DOHH2 (cell line): Measurements from ENCODE around the gene CTSF.

Experiments
- EZH2phosphoT487 ChIP-seq: fragments of 200-600 bp; sonication (generic); IDR thresholded peaks from 2 replicates; pipeline ENCODE4 v1.6.1; 2017; ENCODE audit warnings: borderline replicate concordance, mild to moderate bottlenecking, antibody characterized with exemption, low read length, moderate library complexity, mixed read lengths
- TF ChIP-seq, protein P1 (sequence below): fragments of 200-600 bp; sonication (generic); IDR thresholded peaks from one replicate; pipeline ENCODE4 v1.5.1; 2014; ENCODE audit warnings: antibody characterized with exemption, mild to moderate bottlenecking, low read depth, low read length; ENCODE audit not compliant: poor library complexity, severe bottlenecking

DNA sequence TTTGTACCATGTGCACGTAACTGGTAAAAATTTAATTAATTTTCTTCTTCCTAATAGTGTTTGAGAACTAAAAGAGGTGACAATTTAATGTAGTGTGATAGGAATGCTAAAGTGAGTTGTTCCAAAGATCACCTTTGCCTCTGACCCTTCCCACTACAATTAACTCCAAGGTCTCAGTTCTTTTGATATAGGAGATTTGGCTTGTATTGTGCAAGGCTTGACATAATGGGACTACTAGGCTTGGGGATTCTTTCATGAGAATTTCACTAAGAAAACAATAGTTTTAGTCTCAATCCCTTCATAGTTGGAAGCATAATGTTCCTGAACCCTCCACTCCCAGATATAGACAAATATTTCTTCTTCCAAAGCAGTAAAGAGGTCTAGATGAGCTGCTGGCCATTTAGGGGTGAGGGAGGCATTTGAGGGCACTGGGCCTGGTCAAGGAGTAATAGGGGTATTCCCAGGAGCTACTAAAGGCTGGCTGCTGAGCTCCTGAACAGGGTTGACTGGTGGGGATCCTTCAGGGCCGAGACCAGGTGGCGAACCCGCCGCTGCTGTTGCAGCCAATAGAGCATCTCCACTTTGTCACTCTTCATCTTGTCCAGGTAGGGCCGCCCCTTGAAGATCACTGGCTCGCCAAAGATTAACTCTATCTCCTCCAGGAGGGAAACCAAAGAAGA, 21.7 kb upstream of the CTSF start:
- TF ChIP-seq, protein P1, sequence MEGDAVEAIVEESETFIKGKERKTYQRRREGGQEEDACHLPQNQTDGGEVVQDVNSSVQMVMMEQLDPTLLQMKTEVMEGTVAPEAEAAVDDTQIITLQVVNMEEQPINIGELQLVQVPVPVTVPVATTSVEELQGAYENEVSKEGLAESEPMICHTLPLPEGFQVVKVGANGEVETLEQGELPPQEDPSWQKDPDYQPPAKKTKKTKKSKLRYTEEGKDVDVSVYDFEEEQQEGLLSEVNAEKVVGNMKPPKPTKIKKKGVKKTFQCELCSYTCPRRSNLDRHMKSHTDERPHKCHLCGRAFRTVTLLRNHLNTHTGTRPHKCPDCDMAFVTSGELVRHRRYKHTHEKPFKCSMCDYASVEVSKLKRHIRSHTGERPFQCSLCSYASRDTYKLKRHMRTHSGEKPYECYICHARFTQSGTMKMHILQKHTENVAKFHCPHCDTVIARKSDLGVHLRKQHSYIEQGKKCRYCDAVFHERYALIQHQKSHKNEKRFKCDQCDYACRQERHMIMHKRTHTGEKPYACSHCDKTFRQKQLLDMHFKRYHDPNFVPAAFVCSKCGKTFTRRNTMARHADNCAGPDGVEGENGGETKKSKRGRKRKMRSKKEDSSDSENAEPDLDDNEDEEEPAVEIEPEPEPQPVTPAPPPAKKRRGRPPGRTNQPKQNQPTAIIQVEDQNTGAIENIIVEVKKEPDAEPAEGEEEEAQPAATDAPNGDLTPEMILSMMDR = no peak
- no peak for TF ChIP-seq EZH2phosphoT487
